GM12878 (cell line): ENCODE measurements around the gene DTX4. TPM values are rescaled to one million over a fixed set of nuclear protein-coding genes. Genes with fewer than 3 reads are reported as not detected.

Source experiments
- ASH2L ChIP-seq: fragments of 300-600, 200-600 bp; sonication (generic); IDR thresholded peaks from 2 replicates; pipeline ENCODE4 v1.6.1; 2017; ENCODE audit warnings: low read depth, mild to moderate bottlenecking, borderline replicate concordance
- ETV6 ChIP-seq, 2 experiments: fragments of 450-650 bp in 1 of 2; IDR thresholded peaks in 1 of 2; conservative IDR thresholded peaks in 1 of 2; 2 replicates each; pipeline ENCODE4 v1.6.1; 2014; ENCODE audit warnings: antibody characterized with exemption in 1 of 2, borderline replicate concordance in 1 of 2, low read depth in 1 of 2, mild to moderate bottlenecking in 1 of 2, moderate library complexity in 1 of 2
- FOXM1 ChIP-seq: IDR thresholded peaks from 2 replicates; pipeline ENCODE4 v1.6.1; 2012; ENCODE audit warnings: low read depth, mild to moderate bottlenecking, inconsistent platforms, low read length, moderate library complexity
- JUND ChIP-seq: IDR thresholded peaks from 2 replicates; pipeline ENCODE4 v1.6.1; 2012; ENCODE audit warnings: low read depth, mild to moderate bottlenecking, low read length, improper control_type of control experiment, moderate library complexity
- LARP7 ChIP-seq: fragments of 450-650 bp; IDR thresholded peaks from 2 replicates; pipeline ENCODE4 v1.6.1; 2017; ENCODE audit warnings: mild to moderate bottlenecking
- MTA2 ChIP-seq: fragments of 450-650 bp; IDR thresholded peaks from 2 replicates; pipeline ENCODE4 v1.6.1; 2016; ENCODE audit warnings: low read depth, mild to moderate bottlenecking, moderate library complexity
- NFXL1 ChIP-seq: fragments of 450-650 bp; IDR thresholded peaks from 2 replicates; pipeline ENCODE4 v1.6.1; 2017; ENCODE audit warnings: antibody characterized with exemption, mild to moderate bottlenecking, borderline replicate concordance
- POLR2AphosphoS2 ChIP-seq: IDR thresholded peaks from 2 replicates; pipeline ENCODE4 v1.6.1; 2011; ENCODE audit warnings: low read depth, mild to moderate bottlenecking, low read length, improper control_type of control experiment, moderate library complexity
- POLR2AphosphoS5 ChIP-seq: IDR thresholded peaks from 2 replicates; pipeline ENCODE4 v1.6.1; 2011; ENCODE audit warnings: mild to moderate bottlenecking, low read length, inconsistent platforms
- POU2F2 ChIP-seq: IDR thresholded peaks from 3 replicates; pipeline ENCODE4 v1.6.1; 2011; ENCODE audit warnings: low read depth, mild to moderate bottlenecking, low read length, borderline replicate concordance
- RB1 ChIP-seq: fragments of 450-650 bp; formaldehyde crosslinking; IDR thresholded peaks from 2 replicates; pipeline ENCODE4 v1.6.1; 2017; ENCODE audit warnings: mild to moderate bottlenecking, borderline replicate concordance
- SMARCA5 ChIP-seq: fragments of 450-650 bp; IDR thresholded peaks from 2 replicates; pipeline ENCODE4 v1.6.1; 2017; ENCODE audit warnings: mild to moderate bottlenecking
- STAT3 ChIP-seq: IDR thresholded peaks from 2 replicates; pipeline ENCODE4 v1.6.1; 2011; ENCODE audit warnings: low read depth, low read length, improper control_type of control experiment
- TARDBP ChIP-seq: IDR thresholded peaks from 2 replicates; pipeline ENCODE4 v1.6.1; 2016; ENCODE audit warnings: borderline replicate concordance
- TBL1XR1 ChIP-seq: IDR thresholded peaks from 2 replicates; pipeline ENCODE4 v1.6.1; 2012; ENCODE audit warnings: low read depth, low read length, improper control_type of control experiment
- WRNIP1 ChIP-seq: IDR thresholded peaks from 2 replicates; pipeline ENCODE4 v1.6.1; 2011; ENCODE audit warnings: low read depth, low read length, improper control_type of control experiment, borderline replicate concordance
- polyA plus RNA-seq, 11 experiments: library from polyadenylated mRNA; depleted of rRNA in 4 of 11; unstranded in 6 of 11; stranded (reverse) in 5 of 11; fragments of >200 nt; fragmentation: Nextera tagmentation in 4 of 11; fragmentation: Illumina TruSeq in 1 of 11; extraction: Ambion mirVana in 4 of 11; extraction: Trizol in 1 of 11; gene quantifications; 1 replicate in 1 of 11; 2 replicates in 10 of 11; pipeline versions ENCODE4 v1.2.1 to v1.2.3, GENCODE V29; 2011 to 2016; ENCODE audit warnings: inconsistent platforms in 2 of 11, missing spikeins in 2 of 11, low read depth in 1 of 11
- total RNA-seq, 4 experiments: library from RNA; depleted of rRNA in 3 of 4; stranded (reverse); fragments of >200 nt in 3 of 4; fragmentation: Illumina TruSeq in 1 of 4; extraction: Trizol in 1 of 4; gene quantifications; 2 replicates each; pipeline versions ENCODE4 v1.2.1 to v1.2.3, GENCODE V29; 2013 to 2021
- TF ChIP-seq, protein P1 (sequence below): fragments of 450-650 bp; IDR thresholded peaks from 2 replicates; pipeline ENCODE4 v1.6.1; 2017; ENCODE audit warnings: low read depth, mild to moderate bottlenecking, moderate library complexity
- TF ChIP-seq, protein P2 (sequence below): fragments of 450-650 bp; IDR thresholded peaks from 2 replicates; pipeline ENCODE4 v1.6.1; 2018; ENCODE audit warnings: borderline replicate concordance, mild to moderate bottlenecking; ENCODE audit not compliant: partially characterized antibody
- TF ChIP-seq, protein P3 (sequence below): fragments of 450-650 bp; IDR thresholded peaks from 2 replicates; pipeline ENCODE4 v1.6.1; 2017; ENCODE audit warnings: borderline replicate concordance

The DTX4 gene
- total and polyA plus RNA-seq, 10 of the 15 experiments (the other 5 are each of a cell fraction or from before 2014, with no cell fraction given), result 3.8 to 25.8 (median 10.5) TPM

DNA sequence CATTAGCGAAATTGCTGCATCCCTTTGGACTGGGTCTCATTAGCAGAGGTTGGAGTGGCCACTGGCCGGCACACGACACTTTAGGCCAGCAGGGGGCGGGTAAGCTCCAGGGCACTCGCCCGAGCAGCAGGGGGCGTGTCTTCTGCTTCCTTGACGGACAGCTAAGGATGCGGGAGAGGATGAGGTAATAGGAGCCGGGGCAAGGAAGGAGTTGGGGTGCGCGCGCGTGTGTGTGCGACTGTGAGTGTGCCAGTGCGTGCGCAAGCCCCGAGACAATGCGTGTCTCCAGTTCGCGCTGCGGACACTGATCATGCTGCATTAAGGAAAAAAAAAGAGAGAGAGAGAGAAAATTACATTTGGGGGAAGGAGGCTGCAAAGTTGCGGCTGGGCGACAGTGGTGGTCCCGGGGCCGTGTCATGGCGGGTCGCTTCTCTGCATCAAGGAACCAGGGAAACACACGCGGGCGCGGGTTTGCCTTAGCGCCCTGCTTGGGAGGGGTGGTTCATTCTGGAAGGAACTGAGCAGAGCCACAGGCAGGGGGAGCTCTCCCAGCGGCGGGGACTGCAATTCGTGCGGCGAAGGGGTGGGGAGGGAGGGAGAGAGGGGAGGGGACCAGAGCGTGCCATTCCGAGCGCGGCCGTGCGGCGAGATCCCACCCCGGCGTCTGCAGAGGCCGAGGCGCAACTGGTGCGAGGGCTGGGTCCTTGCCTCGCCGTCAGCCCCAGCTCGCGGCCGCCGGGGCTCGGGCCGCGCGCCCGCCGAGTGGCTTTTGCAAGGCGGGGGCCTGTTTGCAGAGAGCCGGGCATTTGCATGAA lies at the start of gene DTX4 (continued):
- no peak for TF ChIP-seq STAT3
- TF ChIP-seq WRNIP1, result no peak
- TF ChIP-seq POLR2AphosphoS2, result no peak
- TF ChIP-seq JUND, result no peak
- TF ChIP-seq LARP7, result no peak; the same call in 1 of the 2 replicates
- TF ChIP-seq, protein P1, sequence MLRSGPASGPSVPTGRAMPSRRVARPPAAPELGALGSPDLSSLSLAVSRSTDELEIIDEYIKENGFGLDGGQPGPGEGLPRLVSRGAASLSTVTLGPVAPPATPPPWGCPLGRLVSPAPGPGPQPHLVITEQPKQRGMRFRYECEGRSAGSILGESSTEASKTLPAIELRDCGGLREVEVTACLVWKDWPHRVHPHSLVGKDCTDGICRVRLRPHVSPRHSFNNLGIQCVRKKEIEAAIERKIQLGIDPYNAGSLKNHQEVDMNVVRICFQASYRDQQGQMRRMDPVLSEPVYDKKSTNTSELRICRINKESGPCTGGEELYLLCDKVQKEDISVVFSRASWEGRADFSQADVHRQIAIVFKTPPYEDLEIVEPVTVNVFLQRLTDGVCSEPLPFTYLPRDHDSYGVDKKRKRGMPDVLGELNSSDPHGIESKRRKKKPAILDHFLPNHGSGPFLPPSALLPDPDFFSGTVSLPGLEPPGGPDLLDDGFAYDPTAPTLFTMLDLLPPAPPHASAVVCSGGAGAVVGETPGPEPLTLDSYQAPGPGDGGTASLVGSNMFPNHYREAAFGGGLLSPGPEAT, result peak; percentile 76
- TF ChIP-seq FOXM1, result peak; percentile 74
- TF ChIP-seq ASH2L, result no peak
- TF ChIP-seq POU2F2, result peak; percentile 54; the same call in 1 of the 3 replicates
- peak; percentile 62 for TF ChIP-seq SMARCA5
- no peak for TF ChIP-seq ETV6 (conservative IDR thresholded peaks at IDR 0.05 in 1 of 2, IDR thresholded peaks at IDR 0.05 in 1 of 2; ENCODE audit: borderline replicate concordance in 1 of 2, low read depth in 1 of 2)
- TF ChIP-seq MTA2, result no peak
- no peak; the same call in none of the 2 replicates for TF ChIP-seq TBL1XR1
- TF ChIP-seq POLR2AphosphoS5, result peak; percentile 56; the same call in 1 of the 2 replicates
- TF ChIP-seq RB1, result peak; percentile 61; the same call in 1 of the 2 replicates
- TF ChIP-seq TARDBP, result peak; percentile 48; the same call in 1 of the 2 replicates
- TF ChIP-seq, protein P2, sequence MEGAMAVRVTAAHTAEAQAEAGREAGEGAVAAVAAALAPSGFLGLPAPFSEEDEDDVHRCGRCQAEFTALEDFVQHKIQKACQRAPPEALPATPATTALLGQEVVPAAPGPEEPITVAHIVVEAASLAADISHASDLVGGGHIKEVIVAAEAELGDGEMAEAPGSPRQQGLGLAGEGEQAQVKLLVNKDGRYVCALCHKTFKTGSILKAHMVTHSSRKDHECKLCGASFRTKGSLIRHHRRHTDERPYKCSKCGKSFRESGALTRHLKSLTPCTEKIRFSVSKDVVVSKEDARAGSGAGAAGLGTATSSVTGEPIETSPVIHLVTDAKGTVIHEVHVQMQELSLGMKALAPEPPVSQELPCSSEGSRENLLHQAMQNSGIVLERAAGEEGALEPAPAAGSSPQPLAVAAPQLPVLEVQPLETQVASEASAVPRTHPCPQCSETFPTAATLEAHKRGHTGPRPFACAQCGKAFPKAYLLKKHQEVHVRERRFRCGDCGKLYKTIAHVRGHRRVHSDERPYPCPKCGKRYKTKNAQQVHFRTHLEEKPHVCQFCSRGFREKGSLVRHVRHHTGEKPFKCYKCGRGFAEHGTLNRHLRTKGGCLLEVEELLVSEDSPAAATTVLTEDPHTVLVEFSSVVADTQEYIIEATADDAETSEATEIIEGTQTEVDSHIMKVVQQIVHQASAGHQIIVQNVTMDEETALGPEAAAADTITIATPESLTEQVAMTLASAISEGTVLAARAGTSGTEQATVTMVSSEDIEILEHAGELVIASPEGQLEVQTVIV, result no peak
- no peak for TF ChIP-seq NFXL1
- TF ChIP-seq, protein P3, sequence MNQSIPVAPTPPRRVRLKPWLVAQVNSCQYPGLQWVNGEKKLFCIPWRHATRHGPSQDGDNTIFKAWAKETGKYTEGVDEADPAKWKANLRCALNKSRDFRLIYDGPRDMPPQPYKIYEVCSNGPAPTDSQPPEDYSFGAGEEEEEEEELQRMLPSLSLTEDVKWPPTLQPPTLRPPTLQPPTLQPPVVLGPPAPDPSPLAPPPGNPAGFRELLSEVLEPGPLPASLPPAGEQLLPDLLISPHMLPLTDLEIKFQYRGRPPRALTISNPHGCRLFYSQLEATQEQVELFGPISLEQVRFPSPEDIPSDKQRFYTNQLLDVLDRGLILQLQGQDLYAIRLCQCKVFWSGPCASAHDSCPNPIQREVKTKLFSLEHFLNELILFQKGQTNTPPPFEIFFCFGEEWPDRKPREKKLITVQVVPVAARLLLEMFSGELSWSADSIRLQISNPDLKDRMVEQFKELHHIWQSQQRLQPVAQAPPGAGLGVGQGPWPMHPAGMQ, result no peak
